ENCODE results near the gene FAM83C. TPM values are rescaled to one million over a fixed set of nuclear protein-coding genes. Genes with fewer than 3 reads are reported as not detected.

FAM83C gene
- polyA plus RNA-seq, 3 donors = not detected

GRCh38 chr20:35290887-35291417, 1.3 kb downstream of the FAM83C start:
- Mint-ChIP-seq H3K4me1 (no peaks in the 10 kb centered on the region), H3K9me3 (no peaks in the 10 kb centered on the region), H3K27ac (no peak overlapping the region), H3K36me3 (no peaks in the 10 kb centered on the region), H3K27me3 (ENCODE audit: low read depth in 3 of 3) (peaks cover 2 to 10% (median 5%) of the 10 kb centered on the region in 3 donors), H3K4me3 (no peak overlapping the region)
- no peaks in the 10 kb centered on the region for H3K36me3 ChIP-seq (replicated peaks in 1 of 2; ENCODE audit: control insufficient read depth in 1 of 2, insufficient read depth in 2 of 2, low read length in 2 of 2)
- 89% methylated on average over 5 of the region's 7 CpGs for WGBS (ENCODE audit: insufficient coverage)
- H3K4me2 ChIP-seq (replicated peaks; ENCODE audit: extremely low read depth, low read length, poor library complexity, severe bottlenecking) = no peak overlapping the region
- H3K9me3 ChIP-seq (replicated peaks in 1 of 2; ENCODE audit: control insufficient read depth in 1 of 2, insufficient read depth in 1 of 2, low read length in 2 of 2) = no peaks in the 10 kb centered on the region
- no peak overlapping the region for H3K27ac ChIP-seq (ENCODE audit: low read depth in 1 of 2, low read length in 2 of 2)
- no peak overlapping the region for H3K4me3 ChIP-seq (replicated peaks in 1 of 3; ENCODE audit: low read depth in 2 of 3, low read length in 3 of 3)
- H4K20me1 ChIP-seq (ENCODE audit: insufficient read depth, low read length) = no peaks in the 10 kb centered on the region
- no peak for TF ChIP-seq CTCF (IDR thresholded peaks at IDR 0.05)
- H3K4me1 ChIP-seq (ENCODE audit: control insufficient read depth in 1 of 2, insufficient read depth in 2 of 2, low read length in 2 of 2) = no peaks in the 10 kb centered on the region
- no peak for DNase-seq
- H3K79me2 ChIP-seq (ENCODE audit: insufficient read depth, low read length) = no peaks in the 10 kb centered on the region
- H3K9ac ChIP-seq (ENCODE audit: insufficient read depth, low read length, poor library complexity, severe bottlenecking) = no peak overlapping the region
- no peaks in the 10 kb centered on the region for H3K27me3 ChIP-seq (ENCODE audit: control insufficient read depth in 2 of 2, insufficient read depth in 2 of 2, low read length in 2 of 2)
- no peak overlapping the region for H2AFZ ChIP-seq (ENCODE audit: insufficient read depth, low read depth, low read length, poor library complexity, severe bottlenecking)
- intact Hi-C loops (cut with micrococcal nuclease) = no loop called here

GRCh38 chr20:35290186-35290886, 1.9 kb downstream of the FAM83C start:
- WGBS (ENCODE audit: insufficient coverage) = 98% methylated on average over 6 of the region's 7 CpGs
- Histone ChIP-seq H3K9me3 (replicated peaks in 1 of 2; ENCODE audit: control insufficient read depth in 1 of 2, insufficient read depth in 1 of 2, low read length in 2 of 2) (no peaks in the 10 kb centered on the region), H3K79me2 (ENCODE audit: insufficient read depth, low read length) (no peaks in the 10 kb centered on the region), H3K4me2 (replicated peaks; ENCODE audit: extremely low read depth, low read length, poor library complexity, severe bottlenecking) (no peak overlapping the region), H3K4me3 (replicated peaks in 1 of 3; ENCODE audit: low read depth in 2 of 3, low read length in 3 of 3) (no peak overlapping the region), H4K20me1 (ENCODE audit: insufficient read depth, low read length) (no peaks in the 10 kb centered on the region), H3K27me3 (ENCODE audit: control insufficient read depth in 2 of 2, insufficient read depth in 2 of 2, low read length in 2 of 2) (no peaks in the 10 kb centered on the region), H3K9ac (ENCODE audit: insufficient read depth, low read length, poor library complexity, severe bottlenecking) (no peak overlapping the region), H3K27ac (ENCODE audit: low read depth in 1 of 2, low read length in 2 of 2) (no peak overlapping the region), H3K4me1 (ENCODE audit: control insufficient read depth in 1 of 2, insufficient read depth in 2 of 2, low read length in 2 of 2) (peaks cover 0 to under 1% of the 10 kb centered on the region in 2 donors), H2AFZ (ENCODE audit: insufficient read depth, low read depth, low read length, poor library complexity, severe bottlenecking) (no peak overlapping the region), H3K36me3 (replicated peaks in 1 of 2; ENCODE audit: control insufficient read depth in 1 of 2, insufficient read depth in 2 of 2, low read length in 2 of 2) (no peaks in the 10 kb centered on the region)
- TF ChIP-seq CTCF (IDR thresholded peaks at IDR 0.05) = no peak
- intact Hi-C loops (cut with micrococcal nuclease) = no loop called here
- H3K4me1 Mint-ChIP-seq = peaks cover 4% of the 10 kb centered on the region
- no peaks in the 10 kb centered on the region for H3K9me3 Mint-ChIP-seq
- DNase-seq = no peak
- peaks cover 3 to 10% (median 7%) of the 10 kb centered on the region in 3 donors for H3K27me3 Mint-ChIP-seq (ENCODE audit: low read depth in 3 of 3)
- H3K4me3 Mint-ChIP-seq = no peak overlapping the region
- no peaks in the 10 kb centered on the region for H3K36me3 Mint-ChIP-seq
- no peak overlapping the region for H3K27ac Mint-ChIP-seq
